Astrocyte of the spinal cord (primary cell): ENCODE results near the gene GLRX2.
A peak's percentile ranks its signal among the peaks of the same experiment; 100 is the strongest.

Experiments used
- DNase-seq: peaks from one replicate; pipeline ENCODE4 v3.0.0; 2011; ENCODE audit warnings: low read depth, low spot score
- H3K4me3 ChIP-seq: 2 replicates; pipeline ENCODE4 v1.5.1; 2011; ENCODE audit warnings: low read depth, mild to moderate bottlenecking, low read length, moderate library complexity
- in situ Hi-C: cut with HindIII; loops from 2 replicates; pipeline ENCODE4 v1.10.0; 2017; ENCODE audit warnings: low sequenced_read_pairs
- TF ChIP-seq, protein P1 (sequence below): IDR thresholded peaks from 2 replicates; pipeline ENCODE4 v1.5.1; 2012; ENCODE audit warnings: low read depth, mild to moderate bottlenecking, low read length, inconsistent platforms

GLRX2 gene

DNA sequence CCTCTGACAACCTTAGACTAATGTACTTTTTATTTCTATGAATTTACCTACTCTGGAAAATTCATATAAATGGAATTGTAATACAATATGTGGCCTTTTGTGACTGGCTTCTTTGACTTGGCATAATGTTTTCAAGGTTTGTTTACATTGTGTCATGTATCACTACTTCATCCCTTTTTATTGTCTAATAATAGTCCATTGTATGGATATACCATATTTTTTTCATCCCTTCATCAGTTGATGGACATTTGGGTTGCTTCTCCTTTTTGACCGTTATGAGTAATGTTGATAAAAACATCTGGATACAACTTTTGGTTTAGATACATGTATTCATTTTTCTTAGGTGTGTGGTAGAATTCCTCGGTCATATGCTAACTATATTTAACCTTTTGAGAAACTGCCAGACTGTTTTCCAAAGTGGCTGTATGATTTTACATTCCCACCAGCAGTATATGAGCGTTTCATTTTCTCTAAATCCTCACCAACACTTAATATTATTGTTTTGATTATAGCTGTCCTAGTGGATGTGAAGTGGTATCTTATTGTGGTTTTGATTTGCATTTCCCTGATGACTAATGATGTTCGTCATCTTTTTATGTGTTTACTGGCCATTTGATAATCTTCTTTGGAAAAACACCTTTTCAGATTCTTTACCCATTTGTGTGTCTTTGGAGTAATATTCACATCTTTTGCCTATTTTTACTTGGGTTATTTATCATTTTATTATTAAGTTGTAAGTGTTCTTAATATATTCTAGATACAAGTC is 42.3 kb downstream of the GLRX2 start:
- H3K4me3 ChIP-seq = no peak overlapping the region
- in situ Hi-C loops = no loop called here
- TF ChIP-seq, protein P1, sequence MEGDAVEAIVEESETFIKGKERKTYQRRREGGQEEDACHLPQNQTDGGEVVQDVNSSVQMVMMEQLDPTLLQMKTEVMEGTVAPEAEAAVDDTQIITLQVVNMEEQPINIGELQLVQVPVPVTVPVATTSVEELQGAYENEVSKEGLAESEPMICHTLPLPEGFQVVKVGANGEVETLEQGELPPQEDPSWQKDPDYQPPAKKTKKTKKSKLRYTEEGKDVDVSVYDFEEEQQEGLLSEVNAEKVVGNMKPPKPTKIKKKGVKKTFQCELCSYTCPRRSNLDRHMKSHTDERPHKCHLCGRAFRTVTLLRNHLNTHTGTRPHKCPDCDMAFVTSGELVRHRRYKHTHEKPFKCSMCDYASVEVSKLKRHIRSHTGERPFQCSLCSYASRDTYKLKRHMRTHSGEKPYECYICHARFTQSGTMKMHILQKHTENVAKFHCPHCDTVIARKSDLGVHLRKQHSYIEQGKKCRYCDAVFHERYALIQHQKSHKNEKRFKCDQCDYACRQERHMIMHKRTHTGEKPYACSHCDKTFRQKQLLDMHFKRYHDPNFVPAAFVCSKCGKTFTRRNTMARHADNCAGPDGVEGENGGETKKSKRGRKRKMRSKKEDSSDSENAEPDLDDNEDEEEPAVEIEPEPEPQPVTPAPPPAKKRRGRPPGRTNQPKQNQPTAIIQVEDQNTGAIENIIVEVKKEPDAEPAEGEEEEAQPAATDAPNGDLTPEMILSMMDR = no peak
- DNase-seq = no peak

DNA sequence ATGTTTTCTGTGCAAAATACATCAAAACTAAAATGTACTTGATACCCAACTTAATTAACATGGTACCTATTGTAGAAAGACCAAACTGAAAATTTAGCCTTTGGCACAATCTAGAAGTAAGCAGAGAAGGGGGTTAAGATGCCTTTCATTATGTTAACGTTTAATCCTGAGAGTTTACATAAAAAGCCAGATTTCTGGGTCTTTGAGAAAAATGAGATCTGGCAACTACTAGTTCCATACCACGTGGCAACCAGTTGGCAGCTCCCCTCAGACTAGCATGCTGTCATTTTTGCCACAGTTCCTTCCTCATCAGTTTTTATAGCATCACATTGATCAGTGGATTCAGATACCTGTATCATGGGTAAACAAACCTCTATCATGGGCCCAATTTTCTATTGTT is 44.3 kb downstream of the GLRX2 start:
- in situ Hi-C loops = no loop called here
- DNase-seq = peak; percentile 7
- peak overlapping the region; percentile 86 for H3K4me3 ChIP-seq

DNA sequence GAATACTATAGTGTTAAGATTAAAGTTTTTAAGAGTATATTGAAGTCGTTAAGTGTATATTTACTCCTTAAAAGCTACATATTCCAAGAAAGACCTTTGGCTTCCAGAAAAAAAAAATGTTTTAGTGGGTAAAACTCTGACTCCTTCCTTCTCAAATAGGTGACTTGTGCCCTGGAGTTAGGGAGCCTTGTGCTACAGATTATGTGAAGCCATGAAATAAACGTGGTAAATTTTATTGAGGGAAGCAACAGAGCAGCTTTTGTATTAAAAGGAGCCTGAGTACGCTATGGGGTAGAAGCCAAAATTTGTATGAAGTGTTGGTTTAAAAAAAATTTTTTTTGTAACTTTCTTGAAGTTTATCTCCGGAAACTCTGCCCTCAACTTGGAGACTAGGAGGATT is 44.8 kb downstream of the GLRX2 start:
- in situ Hi-C loops = no loop called here
- peak overlapping the region; percentile 86 for H3K4me3 ChIP-seq
- TF ChIP-seq, protein P1 = no peak
- no peak for DNase-seq

More for the DNA sequence above, 44.3 kb downstream of the GLRX2 start:
- TF ChIP-seq, protein P1 = no peak

DNA sequence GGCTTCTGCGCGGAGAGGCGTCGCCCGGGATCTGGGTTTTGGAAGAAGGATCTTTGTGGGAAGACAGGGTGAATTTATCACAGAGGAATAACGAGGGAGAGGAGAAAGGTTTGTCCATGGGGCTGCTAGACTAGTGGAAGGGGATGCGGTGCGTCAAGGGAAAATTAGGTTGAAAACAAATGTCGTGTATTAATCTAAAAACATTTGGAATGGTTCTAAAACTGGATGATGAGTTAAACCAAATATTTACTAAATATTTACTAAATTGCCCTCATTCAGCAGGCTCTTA is 45.2 kb downstream of the GLRX2 start:
- in situ Hi-C loops = no loop called here
- DNase-seq = no peak
- peak overlapping the region; percentile 86 for H3K4me3 ChIP-seq
- TF ChIP-seq, protein P1 = no peak

DNA sequence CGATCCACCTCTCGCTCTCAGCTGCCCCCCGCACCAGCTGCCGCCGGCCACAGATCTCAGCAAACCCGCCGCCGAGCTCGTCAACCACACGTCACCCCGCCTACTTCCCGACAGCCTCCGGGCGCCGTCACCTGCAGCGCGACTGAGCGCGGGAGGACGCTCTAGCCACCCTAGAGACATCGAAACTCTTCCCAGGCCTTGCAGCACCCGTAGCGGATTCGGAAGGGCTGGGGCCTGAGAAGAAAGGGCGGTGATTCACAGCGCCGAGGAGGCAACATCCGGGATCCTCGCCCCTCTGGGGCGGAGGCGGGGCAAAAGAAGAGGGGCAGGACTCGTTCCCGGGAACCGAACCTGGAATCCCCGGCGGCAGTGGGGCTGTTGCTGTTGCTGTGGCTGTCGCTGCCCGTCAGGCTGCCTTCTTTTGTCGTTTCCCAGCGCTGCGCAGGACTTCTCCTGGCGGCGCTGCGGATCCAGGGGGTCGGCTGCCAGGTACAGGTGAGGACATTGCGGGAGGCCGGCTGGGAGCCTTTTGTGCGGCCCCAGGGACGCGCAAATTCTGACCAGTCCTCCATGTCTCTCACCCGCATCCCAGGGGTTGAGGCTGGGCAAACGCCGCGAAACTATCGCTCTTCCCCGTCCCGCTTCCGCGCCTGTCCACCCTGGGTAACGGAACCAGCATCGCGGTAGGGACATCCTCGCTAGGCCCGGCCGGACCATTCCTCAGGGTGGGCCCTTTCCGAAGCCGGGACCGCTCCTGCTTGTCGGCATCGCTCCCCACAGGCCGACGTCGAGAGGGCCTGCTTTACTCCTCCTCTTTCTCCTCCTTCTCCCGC is 45.7 kb downstream of the GLRX2 start, which contains the start of the genes RO60 and UCHL5:
RO60 (plus strand) TSS at position 331 of the 833 bp plus-strand sequence. CDS start 9,443 bp downstream, outside the sequence.
UCHL5 (minus strand) TSS at position 79 of the 833 bp plus-strand sequence. CDS start 100 bp downstream, outside the sequence.
- TF ChIP-seq, protein P1 = no peak
- in situ Hi-C loops = no loop called here
- peak within 1 kb of the TSS; percentile 86 for H3K4me3 ChIP-seq
- peak; percentile 99 for DNase-seq

DNA sequence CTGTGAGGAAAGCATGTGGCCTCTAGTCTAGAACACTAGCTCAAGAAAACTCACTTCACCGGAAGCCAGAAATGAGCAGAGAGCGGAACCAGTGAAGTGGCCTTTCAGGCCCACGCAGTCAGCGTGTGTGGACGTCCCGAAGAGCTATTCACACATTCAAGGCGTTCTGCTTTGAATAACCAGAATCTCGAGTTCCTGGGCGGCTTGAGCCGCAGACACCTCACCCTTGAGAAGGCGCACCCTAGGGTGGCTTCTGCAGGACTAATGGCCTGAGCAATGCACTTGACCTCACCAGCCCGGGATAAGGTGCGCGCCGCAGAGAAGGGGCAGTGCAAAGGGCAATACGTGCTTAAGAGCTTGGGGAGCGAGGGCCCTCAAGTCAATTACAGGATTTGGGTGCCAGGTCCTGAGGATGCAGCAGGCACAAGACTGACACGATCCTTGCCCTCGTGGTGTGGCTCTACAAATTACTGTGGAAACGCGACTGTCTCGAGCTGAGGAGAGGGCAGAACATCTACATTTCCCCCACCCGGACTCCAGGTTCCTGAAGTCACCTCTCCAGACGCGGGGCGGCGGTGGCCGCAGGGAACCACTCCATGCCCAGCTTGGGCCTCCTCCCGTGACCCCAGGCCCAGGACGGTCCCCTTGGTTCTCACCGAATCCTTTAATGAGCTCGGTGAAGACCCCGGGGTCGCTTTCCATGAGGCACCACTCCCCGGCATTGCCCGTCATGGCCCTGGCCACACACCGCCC is 46.5 kb downstream of the GLRX2 start:
- peak overlapping the region; percentile 86 for H3K4me3 ChIP-seq
- in situ Hi-C loops = no loop called here
- DNase-seq = peak; percentile 52
- TF ChIP-seq, protein P1 = no peak
